DMS 273 treated with DMSO at 0.1 percent for 48 hours (cell line): ENCODE results near the gene BLOC1S3.

Experiments used
- DNase-seq: peaks from one replicate; lab custom pipeline; 2025; lab: John Stamatoyannopoulos, UW

BLOC1S3 gene

DNA sequence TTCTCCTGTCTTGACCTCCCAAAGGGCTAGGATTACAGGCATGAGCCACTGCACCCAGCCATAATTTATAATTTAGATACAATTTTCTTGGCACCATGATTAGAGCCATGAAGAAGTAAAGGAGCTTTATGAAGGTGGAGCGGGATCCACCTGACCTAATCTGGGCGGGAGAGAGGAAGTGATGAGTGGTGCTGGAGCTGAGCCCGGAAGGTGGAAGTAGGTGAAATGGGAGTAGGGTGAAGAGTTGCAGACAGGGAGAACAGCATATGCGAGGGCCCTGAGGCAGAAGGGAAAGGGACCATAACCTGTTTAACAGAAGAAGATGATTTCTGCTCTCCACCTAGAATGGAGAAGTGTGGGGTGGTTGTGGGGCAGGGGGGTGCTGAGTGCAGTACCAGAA lies 4.2 kb downstream of the BLOC1S3 start:
- no peak for DNase-seq

DNA sequence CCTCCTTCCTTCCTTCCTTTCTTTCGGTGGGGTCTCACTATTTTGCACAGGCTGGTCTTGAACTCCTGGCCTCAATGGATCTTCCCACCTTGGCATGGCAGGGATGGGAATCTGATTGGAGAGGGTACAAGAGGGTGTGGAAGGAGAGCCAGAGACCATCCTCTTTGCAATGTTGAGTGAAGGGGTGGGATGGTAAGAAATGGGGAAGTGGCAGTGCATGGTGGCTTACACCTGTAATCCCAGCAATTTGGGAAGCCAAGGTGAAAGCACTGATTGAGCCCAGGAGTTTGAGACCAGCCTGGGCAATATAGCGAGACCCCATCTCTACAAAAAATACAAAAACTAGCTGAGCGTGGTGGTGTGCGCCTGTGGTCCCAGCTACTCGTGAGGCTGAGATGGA lies 5.5 kb downstream of the BLOC1S3 start:
- no peak for DNase-seq

DNA sequence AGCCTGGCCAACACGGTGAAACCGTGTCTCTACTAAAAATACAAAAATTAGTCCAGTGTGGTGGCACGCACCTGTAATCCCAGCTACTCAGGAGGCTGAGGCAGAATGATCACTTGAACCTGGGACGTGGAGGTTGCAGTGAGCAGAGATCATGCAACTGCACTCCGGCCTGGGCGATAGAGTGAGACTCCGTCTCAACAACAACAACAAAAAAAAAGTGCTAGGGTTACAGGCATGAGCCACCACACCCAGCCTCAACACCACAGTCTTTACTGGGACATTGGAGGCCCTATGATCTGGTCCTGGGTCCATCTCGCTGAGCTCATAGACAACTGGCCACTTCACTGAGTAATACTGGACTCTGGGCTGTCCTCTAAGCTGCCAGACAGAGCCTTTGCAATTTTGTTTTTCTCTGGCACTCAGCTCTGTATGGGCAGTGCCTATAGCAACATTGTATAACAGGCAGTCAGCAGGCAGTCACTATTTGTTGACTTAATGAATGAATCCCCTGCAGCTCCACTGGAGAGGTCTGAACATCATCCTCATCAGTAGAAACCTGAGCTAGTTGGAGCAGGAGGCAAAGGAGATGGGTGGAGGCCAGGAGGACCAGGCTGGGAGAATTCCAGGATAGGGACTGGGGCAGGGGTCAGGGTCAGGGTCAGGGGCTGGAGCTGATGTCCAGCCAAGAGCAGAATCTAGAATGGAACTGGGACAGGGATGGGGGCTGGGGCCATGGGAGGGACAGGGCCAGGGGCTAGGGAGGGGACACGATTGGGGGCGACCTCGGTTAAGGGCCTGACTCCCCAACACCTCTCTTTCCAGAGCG lies 8.1 kb downstream of the BLOC1S3 start:
- no peak for DNase-seq

DNA sequence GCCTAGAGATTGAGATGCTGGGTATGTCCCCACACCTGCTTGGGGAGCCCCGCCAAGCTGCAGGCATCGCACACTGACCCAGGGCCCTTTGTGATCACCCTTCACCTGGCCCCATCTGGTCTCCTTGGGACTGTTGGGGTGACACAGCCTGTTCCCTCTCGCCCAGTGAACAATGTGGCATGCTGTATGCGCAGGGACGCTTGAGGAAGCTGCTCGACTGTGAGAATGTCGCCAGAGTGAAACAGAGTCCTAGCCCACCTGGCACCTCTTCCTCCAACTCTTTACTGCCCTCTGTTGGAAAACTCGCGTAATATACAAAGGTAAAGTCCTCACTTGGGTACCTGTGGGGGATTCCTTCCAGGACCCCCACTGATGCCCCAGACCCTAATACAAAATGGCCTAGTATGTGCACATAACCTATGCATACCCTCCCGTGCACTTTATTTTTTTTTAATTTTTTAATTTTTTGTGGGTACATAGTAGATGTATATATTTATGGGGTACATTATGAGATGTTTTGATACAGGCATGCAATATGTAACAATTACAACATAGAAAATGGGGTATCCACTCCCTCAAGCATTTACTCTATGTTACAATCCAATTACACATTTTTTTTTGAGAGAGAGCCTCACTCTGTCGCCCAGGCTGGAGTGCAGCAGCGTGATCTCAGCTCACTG lies 9.0 kb downstream of the BLOC1S3 start:
- DNase-seq = no peak

DNA sequence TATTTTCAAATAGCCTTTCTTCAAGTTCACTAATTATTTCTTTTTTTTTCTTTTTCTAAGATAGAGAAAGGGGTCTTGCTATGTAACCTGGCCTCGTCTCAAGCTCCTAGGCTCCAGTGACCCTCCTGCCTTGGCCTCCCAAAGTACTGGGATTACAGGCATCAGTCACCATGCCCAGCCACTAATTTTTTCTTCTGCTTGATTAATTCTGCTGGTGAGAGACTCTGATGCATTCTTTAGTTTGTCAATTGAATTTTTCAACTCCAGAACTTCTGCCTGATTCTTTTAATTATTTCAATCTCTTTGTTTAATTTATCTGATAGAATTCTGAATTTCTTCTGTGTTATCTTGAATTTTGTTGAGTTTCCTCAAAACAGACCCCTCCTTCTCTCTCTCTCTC lies 11.4 kb downstream of the BLOC1S3 start:
- no peak for DNase-seq

DNA sequence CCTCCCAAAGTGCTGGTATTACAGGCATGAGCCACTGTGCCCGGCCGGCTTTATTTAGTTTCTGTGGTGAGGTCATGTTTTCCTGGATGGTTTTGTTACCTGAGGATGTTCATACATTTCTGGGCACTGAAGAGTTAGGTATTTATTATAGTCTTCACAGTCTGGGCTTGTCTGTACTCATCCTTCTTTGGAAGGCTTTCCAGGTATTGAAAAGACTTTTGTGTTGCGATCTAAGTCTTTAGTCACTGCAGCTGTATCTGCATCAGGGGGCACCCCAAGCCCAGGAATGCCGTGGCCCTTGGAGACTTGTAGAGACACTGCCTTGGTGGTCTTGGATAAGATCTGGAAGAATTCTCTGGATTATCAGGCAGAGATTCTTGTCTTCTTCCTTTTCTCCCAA lies 12.8 kb downstream of the BLOC1S3 start:
- DNase-seq = no peak

DNA sequence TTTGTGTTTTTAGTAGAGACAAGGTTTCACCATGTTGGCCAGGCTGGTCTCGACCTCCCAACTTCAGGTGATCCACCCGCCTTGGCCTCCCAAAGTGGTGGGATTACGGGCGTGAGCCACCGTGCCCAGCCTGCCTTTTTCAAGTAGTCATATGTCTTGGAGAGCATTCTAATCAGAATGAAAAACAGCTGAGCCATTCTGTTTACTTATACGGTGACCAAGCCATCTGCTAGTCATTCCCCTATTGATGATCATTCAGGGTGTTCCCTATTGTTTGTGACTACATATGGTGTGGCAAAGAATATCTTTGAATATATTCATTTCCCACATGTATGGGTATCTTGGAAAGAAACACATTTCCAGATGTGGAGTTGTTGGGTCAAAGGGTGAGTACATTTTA lies 17.2 kb downstream of the BLOC1S3 start:
- DNase-seq = no peak

DNA sequence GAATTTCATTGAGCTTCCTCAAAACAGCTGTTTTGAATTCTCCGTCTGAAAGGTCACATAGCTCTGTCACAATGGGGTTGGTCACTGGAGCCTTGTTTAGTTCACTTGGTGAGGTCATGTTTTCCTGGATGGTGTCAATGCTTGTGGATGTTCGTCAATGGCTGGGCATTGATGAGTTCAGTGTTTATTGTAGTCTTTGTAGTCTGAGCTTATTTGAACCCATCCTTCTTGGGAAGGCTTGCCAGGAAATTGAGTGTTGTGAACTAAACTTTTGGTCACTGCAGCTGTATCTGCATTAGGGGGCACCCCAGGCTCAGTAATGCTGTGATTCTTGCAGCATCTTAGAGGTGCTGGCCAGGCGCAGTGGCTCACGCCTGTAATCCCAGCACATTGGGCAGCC lies 22.0 kb downstream of the BLOC1S3 start:
- DNase-seq = no peak

DNA sequence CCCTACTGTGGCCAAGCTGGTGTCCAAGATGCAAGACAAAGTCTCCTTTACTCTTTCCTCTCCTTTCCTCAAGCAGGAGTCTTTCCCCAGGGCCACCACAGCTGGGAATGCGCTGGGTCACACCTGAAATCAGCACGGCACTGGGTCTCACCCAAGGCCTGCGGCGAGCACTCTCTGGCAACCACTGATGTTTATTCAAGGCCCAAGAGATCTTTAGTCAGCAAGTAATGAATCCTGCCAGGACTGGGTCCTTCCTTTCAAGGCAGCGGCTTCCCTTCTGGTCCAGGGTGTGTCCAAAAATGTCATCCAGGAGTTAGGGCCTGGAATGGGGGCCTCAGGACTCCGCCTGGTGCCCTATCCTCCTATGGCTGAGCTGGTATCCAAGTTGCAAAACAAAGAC lies 24.1 kb downstream of the BLOC1S3 start:
- no peak for DNase-seq

DNA sequence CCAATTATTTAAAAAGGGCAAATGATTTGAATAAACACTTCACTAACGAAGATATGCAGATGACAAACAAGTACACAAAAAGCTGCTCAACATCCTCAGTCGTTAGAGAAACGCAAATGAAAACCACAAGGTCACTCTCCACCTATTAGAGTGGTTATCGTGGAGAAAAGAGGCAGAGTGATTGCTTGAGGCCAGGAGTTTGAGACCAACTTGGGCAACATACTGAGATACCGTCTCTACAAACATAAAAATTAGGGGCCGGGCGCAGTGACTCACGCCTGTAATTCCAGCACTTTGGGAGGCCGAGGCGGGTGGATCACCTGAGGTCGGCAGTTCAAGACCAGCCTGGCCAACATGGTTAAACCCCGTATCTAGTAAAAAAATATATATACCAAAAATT lies 27.2 kb downstream of the BLOC1S3 start:
- no peak for DNase-seq

DNA sequence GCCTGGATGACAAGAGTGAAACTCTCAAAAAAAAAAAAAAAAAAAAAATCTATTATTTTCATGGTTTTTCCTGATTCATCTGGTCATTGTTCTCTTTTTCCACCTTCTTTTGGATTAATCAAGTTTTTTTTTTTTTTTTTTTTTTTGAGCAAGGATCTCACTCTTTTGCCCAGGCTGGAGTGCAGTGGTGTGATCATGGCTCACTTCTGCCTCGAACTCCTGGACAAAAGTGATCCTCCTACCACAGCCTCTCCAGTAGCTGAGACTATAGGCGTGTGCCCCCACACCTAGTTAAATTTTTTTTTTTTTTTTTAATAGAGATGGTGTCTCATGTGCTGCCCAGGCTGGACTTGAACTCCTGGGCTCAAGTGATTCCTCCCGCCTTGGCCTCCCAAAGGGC lies 27.7 kb downstream of the BLOC1S3 start:
- DNase-seq = no peak

DNA sequence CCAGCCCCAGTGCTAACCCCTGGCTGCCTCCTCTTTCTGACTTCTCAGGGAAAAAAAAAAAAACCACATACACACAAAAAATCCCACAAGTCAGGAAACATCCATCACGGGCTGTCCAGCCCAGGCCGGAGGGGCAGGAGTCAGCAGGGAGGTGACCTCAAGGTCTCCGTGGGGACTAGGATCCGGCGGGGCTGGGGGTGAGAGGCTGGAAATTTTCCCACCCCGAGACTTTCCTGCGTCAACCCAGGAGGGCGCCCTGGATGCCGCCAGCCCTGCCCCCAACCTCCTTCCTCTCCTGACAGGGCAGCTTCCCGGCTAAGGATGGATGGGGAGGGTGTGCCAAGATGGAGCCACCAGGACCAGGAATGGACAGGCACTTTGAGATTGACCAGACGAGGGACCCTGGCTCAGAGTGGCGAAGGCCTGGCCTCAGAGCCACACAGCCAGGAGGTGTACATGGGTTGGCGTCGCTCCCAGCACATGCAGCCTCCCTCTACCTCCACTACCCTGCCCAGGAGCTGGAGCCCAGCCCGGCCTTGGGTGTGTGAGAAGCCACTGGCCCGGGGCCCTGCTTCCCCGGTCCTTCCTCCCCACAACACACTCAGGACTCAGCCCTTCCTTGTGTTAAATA lies 33.3 kb downstream of the BLOC1S3 start:
- DNase-seq = no peak

DNA sequence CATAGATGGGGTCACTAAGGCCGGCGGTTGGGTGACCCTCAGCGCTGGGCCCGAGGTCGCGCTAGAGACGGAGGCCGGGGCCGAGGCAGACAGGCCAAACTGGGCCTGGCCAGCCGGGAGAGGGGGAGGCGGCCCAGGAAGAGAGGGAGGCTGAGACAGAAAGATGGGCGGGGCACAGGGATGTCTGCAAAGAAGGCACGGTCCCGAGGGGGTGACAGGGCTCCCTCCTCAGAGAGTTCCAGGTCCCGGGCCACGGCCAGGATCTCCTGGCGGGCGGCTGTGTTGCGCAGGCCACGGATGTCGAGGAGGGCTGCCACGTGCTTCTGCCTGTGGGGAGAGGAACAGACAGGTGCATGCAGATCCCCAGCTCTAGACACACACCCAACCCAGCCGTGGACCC lies 34.4 kb downstream of the BLOC1S3 start:
- DNase-seq = no peak

DNA sequence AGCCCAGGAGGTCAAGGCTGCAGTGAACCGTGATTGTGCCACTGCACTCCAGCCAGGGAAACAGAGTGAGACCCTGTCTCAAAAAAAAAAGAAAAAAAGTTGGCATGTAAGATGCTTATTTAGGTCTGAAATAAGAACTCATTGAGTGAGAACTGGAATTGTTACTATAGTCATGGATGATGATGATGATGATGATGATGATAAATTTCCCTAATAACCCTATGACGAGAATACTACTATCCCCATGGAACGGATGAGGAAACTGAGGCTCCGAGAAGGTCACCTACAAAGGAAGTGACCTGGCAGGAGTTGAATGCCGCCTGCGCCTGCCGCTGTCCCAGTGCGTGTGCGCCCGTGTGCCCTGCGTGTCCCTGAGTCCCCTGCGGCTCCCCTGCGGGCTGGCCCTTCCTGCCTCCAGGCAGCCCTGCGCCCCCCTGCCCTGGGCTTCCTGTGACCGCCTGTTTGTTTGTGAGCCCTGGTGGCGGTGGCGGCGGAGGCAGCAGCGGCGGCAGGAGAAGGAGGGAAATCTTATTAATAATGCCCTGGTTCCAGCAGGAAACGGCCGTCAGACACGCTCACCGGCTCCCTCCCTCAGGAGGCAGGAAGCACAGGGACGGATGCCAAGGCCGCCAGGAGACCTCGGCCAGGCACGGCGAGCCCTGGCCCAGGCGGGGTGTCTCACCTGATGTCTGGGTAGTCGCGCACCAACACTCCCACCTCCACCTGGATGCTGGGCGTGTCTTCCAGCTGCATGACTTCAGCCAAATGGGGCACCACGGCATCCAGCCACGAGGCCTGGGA lies 37.0 kb downstream of the BLOC1S3 start:
- DNase-seq = no peak

DNA sequence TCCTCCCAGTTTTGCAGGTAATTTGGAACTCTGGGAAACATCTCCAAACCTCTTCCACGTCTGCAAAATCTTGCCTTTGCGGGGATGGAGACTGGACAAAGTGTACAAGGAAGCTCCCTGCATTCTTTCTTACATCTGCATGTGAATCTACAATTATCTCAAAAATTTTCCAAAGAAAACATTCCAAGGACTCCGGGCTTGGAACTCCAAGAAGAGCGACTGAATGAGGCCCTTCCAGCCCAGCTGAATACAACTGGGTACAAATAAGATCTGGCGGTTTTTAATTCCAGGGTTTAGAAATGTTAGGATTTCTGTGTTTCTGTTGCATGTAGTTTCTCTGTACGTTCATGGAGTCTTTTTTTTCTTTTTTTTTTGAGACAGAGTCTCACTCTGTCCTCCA lies 38.1 kb downstream of the BLOC1S3 start:
- no peak for DNase-seq

DNA sequence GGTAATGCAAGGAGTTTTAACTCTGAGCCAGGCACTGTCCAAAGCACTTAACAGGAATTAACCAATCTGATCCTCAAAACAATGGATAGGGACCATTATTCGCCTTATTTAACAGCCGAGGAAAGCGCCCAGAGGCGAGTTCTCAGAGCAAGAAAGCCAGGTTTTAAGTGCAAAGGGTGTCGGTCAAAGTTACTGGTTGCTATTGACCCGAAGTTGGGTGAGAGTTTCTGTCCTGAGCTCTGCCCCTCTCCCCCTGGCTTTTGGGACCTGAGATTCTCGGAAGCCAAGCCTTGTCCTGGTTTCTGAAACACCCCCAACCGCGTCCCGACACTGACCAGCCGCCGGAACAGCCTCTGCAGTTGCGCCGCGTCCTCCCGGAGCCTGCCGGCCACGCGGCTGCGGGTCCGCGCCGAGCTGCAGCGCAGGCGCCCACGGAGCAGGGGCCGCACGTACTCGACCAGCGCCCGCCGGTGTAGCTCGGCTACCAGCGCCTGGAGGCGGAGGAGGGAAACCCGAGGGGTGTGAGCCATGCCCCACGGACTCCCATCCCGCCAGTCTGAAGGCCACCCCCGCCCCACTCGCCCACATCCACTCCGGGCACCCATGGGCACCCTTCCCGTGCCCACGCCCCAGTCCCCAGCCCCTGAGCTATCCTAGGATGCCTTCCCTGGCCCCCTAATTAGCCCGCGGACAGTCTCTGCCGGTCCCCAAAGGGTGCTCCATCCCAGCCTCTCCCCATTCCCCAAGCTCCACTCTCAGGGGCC lies 38.8 kb downstream of the BLOC1S3 start:
- DNase-seq = no peak

DNA sequence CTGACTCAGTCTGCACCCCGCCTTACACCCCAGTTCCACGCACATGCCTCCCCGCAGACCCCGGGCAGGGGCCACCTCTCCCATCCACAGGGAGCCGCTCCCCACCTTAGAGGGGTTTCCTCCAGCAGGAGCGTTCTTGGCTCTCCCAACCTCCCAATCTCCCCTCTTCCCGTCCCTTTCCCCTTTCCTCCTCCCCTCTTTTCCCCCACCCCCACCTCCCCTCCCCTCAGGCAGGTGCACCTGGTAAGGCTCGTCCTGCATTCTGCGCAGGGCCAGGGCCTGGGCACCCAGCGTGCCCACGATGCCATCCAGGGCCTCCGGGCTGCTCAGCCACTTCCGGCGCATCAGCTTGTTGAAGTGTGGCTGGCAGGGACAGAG lies 39.4 kb downstream of the BLOC1S3 start:
- DNase-seq = no peak

DNA sequence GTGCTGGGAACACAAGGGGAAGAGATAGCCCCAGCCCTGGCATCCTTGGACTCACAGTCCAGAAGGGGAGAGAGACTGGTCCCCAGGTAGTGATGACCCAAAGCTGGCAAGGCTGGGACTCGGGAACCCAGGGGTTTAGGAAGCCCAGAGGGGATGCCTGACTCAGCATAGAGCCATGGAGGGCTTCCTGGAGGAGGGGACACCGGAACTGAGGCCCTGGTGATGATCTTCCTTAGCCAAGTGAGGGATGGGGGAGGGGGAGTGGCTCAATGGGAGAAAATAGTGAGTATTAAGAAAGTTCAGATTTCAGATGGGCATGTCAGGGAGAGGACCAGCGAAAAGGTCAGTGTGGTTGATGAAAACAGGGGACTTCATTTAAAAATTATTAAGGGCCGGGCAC lies 39.8 kb downstream of the BLOC1S3 start:
- DNase-seq = no peak

DNA sequence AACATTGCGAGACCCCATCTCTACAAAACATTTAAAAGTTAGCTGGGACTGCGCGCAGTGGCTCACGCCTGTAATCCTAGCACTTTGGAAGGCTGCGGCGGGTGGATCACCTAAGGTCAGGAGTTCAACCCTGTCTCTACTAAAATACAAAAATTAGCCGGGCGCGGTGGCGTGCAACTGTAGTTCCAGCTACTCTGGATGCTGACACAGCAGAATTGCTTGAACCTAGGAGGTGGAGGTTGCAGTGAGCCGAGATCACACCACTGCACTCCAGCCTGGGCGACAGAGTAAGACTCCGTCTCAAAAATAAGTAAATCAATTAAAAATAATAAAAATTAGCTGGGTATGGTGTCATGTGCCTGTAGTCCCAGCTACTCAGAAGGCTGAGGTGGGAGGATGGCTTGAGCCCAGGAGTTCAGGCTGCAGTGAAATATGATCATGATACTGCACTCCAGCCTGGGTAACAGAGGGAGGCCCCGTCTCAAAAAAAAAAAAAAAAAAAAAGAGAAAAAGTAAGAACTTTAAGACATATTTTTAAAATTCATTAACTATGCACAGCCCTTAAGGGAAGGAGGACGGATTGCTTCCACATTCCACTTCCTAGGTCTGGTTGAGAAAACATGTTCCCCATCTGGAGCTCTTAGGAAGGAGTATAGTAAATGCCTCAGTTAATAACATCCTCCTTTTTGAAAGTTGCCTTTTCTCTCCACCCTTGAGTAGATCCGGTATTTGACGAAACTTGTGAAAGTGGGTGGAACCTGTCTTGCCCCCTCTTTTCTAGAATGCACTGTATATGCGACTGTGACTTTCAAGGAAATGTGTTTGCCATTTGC lies 40.5 kb downstream of the BLOC1S3 start:
- DNase-seq = no peak

DNA sequence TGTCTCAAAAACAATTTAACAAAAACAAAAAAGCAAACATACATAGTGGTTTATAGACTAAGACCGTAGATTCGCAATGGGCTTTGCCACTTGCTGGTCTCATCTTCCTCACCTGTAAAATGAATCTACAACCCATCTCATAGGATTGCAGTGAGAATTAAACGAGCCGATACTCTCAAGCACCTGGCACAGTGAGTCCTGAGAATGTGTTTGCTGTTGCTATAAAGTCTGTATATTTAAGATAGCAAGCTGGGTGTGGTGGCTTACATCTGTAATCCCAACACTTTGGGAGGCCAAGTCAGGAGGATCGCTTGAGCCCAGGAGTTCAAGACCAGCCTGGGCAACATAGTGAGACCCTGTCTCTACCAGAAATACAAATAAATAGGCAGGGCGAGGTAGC lies 44.1 kb downstream of the BLOC1S3 start:
- DNase-seq = no peak

DNA sequence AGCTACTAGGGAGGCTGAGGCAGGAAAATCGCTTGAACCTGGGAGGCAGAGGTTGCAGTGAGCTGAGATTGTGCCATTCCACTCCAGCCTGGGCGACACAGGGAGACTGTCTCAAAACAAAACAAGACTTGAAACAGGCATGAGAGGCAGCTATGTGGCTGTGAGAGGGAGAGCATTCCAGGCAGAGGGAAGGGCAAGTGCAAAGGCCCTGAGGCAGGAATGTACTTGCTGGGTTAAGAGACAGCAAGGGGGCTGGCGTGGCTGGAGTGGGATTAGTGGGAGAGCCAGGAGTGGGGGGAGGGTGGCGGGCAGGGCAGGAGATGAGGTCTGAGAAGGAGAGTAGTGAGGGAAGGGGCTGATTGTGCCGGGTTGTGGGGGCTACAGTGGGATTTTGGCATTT lies 45.3 kb downstream of the BLOC1S3 start:
- DNase-seq = no peak
